Gastrocnemius medialis (tissue), 4 donors: ENCODE data around the gene CFAP45.

ENCODE experiments used
- POLR2A ChIP-seq, 2 donors: fragments of 450-650 bp; IDR thresholded peaks; one replicate each; pipeline ENCODE4 v1.6.1; 2017; ENCODE audit warnings: antibody characterized with exemption in 2 of 2, mild to moderate bottlenecking in 2 of 2, moderate library complexity in 2 of 2
- TF ChIP-seq, protein P1 (sequence below), 5 experiments: fragments of 450-650 bp in 3 of 5; fragments of 200-600 bp in 2 of 5; sonication (generic) in 2 of 5; IDR thresholded peaks in 4 of 5; conservative IDR thresholded peaks in 1 of 5; 1 replicate in 4 of 5; 2 replicates in 1 of 5; pipeline ENCODE4 v1.5.1; 2016 to 2019; ENCODE audit warnings: antibody characterized with exemption in 5 of 5, mild to moderate bottlenecking in 3 of 5, moderate library complexity in 3 of 5

DNA sequence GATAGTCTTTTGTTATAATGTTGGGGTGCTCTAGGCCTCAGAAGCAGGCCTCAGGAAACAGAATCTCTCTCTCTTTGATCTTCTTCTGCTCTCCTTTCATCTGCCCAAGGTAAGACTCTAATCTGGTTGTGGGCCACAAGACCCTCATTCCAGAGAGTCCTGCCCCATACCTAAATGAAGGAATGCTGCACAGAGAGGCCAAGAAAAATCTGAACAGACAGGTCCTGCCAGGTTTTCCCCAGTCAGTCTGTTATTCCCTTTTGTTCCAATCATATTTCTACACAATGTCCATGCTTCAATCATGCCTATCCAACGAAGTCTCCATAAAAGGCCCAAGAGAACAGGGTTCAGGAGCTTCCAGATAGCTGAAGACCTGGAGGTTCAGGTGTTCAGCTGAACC is 7.0 kb upstream of the CFAP45 start:
- TF ChIP-seq, protein P1, sequence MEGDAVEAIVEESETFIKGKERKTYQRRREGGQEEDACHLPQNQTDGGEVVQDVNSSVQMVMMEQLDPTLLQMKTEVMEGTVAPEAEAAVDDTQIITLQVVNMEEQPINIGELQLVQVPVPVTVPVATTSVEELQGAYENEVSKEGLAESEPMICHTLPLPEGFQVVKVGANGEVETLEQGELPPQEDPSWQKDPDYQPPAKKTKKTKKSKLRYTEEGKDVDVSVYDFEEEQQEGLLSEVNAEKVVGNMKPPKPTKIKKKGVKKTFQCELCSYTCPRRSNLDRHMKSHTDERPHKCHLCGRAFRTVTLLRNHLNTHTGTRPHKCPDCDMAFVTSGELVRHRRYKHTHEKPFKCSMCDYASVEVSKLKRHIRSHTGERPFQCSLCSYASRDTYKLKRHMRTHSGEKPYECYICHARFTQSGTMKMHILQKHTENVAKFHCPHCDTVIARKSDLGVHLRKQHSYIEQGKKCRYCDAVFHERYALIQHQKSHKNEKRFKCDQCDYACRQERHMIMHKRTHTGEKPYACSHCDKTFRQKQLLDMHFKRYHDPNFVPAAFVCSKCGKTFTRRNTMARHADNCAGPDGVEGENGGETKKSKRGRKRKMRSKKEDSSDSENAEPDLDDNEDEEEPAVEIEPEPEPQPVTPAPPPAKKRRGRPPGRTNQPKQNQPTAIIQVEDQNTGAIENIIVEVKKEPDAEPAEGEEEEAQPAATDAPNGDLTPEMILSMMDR (IDR thresholded peaks at IDR 0.05 in 4 of 5, conservative IDR thresholded peaks at IDR 0.05 in 1 of 5), result no peak
- TF ChIP-seq POLR2A (IDR thresholded peaks at IDR 0.05), result no peak
